K562 (cell line): Measurements from ENCODE around the gene DDX54. TPM values are rescaled to one million over a fixed set of nuclear protein-coding genes. Genes with fewer than 3 reads are reported as not detected.

ENCODE experiments used
- BCOR ChIP-seq: fragments of 450-650 bp; IDR thresholded peaks from 2 replicates; pipeline ENCODE4 v1.6.1; 2016
- BRD4 ChIP-seq: fragments of 200-600 bp; sonication (generic); IDR thresholded peaks from 2 replicates; pipeline ENCODE4 v1.6.1; 2017; ENCODE audit warnings: inconsistent platforms
- CEBPZ ChIP-seq: fragments of 150-350 bp; IDR thresholded peaks from 2 replicates; pipeline ENCODE4 v1.6.1; 2014; ENCODE audit warnings: low read depth, mild to moderate bottlenecking, low read length, borderline replicate concordance
- DEAF1 ChIP-seq: fragments of 450-650 bp; formaldehyde crosslinking; IDR thresholded peaks from 2 replicates; pipeline ENCODE4 v1.4.0; 2020; ENCODE audit warnings: mild to moderate bottlenecking, moderate library complexity
- ETS1 ChIP-seq: conservative IDR thresholded peaks from 2 replicates; pipeline ENCODE4 v1.6.1; 2011; ENCODE audit warnings: low read depth, mild to moderate bottlenecking, low read length; ENCODE audit not compliant: control insufficient read depth
- HDAC2 ChIP-seq: fragments of 450-650 bp; IDR thresholded peaks from 2 replicates; pipeline ENCODE4 v1.6.1; 2016; ENCODE audit warnings: mild to moderate bottlenecking
- HDAC6 ChIP-seq: IDR thresholded peaks from 2 replicates; pipeline ENCODE4 v1.6.1; 2012; ENCODE audit warnings: low read depth, mild to moderate bottlenecking, control low read depth, inconsistent platforms, low read length, moderate library complexity
- HDGF ChIP-seq: fragments of 450-650 bp; IDR thresholded peaks from 2 replicates; pipeline ENCODE4 v1.6.1; 2016
- HLTF ChIP-seq: fragments of 450-650 bp; IDR thresholded peaks from 2 replicates; pipeline ENCODE4 v1.6.1; 2016
- MAFF ChIP-seq: IDR thresholded peaks from 2 replicates; pipeline ENCODE4 v1.6.1; 2012; ENCODE audit warnings: low read length, improper control_type of control experiment
- MLLT1 ChIP-seq, 2 experiments: fragments of 450-650 bp; IDR thresholded peaks; 2 replicates each; pipeline ENCODE4 v1.6.1; 2016
- SIX5 ChIP-seq, 2 experiments: IDR thresholded peaks; 2 replicates each; pipeline ENCODE4 v1.6.1; 2011; ENCODE audit warnings: low read length in 2 of 2, borderline replicate concordance in 1 of 2, low read depth in 1 of 2, mild to moderate bottlenecking in 1 of 2, moderate library complexity in 1 of 2; ENCODE audit not compliant: insufficient read depth in 1 of 2
- SMARCA5 ChIP-seq: fragments of 450-650 bp; IDR thresholded peaks from 2 replicates; pipeline ENCODE4 v1.6.1; 2016
- TEAD1 ChIP-seq, 2 experiments: fragments of 450-650 bp in 1 of 2; sonication (generic) in 1 of 2; formaldehyde crosslinking; IDR thresholded peaks; 2 replicates each; pipeline versions ENCODE4 v1.4.0 to v1.8.0; 2020 to 2022; ENCODE audit warnings: mild to moderate bottlenecking in 2 of 2, missing genetic modification reagents in 1 of 2
- VEZF1 ChIP-seq: fragments of 200-800 bp; sonication (Bioruptor generic); IDR thresholded peaks from 2 replicates; pipeline ENCODE4 v1.6.1; 2017; ENCODE audit warnings: missing genetic modification characterization, missing compliant biosample characterization
- ZNF121 ChIP-seq: sonication (generic); formaldehyde crosslinking; conservative IDR thresholded peaks from 2 replicates; pipeline ENCODE4 v1.8.0; 2022; ENCODE audit warnings: missing genetic modification reagents
- ZNF165 ChIP-seq: fragments of 250-450 bp; sonication (Bioruptor Pico); IDR thresholded peaks from 2 replicates; pipeline ENCODE4 v1.4.0; 2020; ENCODE audit warnings: borderline replicate concordance
- ZNF24 ChIP-seq: fragments of 450-650 bp; IDR thresholded peaks from 2 replicates; pipeline ENCODE4 v1.6.1; 2016
- ZNF280B ChIP-seq: fragments of 250-450 bp; sonication (Bioruptor Pico); IDR thresholded peaks from 2 replicates; pipeline ENCODE4 v1.5.1; 2021; ENCODE audit warnings: mild to moderate bottlenecking
- ZNF3 ChIP-seq: fragments of 250-450 bp; sonication (Bioruptor Pico); IDR thresholded peaks from 2 replicates; pipeline ENCODE4 v1.5.0; 2021; ENCODE audit warnings: mild to moderate bottlenecking, moderate library complexity
- polyA plus RNA-seq, 8 experiments: library from polyadenylated mRNA; depleted of rRNA in 4 of 8; stranded (reverse) in 5 of 8; unstranded in 3 of 8; fragments of >200 nt; fragmentation: Nextera tagmentation in 2 of 8; fragmentation: Illumina TruSeq in 1 of 8; extraction: Ambion mirVana in 2 of 8; extraction: Trizol in 1 of 8; gene quantifications; 2 replicates each; pipeline versions ENCODE4 v1.2.1 to v1.2.3, GENCODE V29; 2011 to 2014; ENCODE audit warnings: inconsistent platforms in 1 of 8, missing spikeins in 1 of 8
- total RNA-seq, 7 experiments: library from RNA; depleted of rRNA in 6 of 7; stranded (reverse); fragments of >200 nt in 6 of 7; fragmentation: Illumina TruSeq in 2 of 7; extraction: Trizol in 2 of 7; gene quantifications; 2 replicates each; pipeline versions ENCODE4 v1.2.1 to v1.2.3, GENCODE V29; 2011 to 2021; ENCODE audit warnings: low replicate concordance in 1 of 7

The DDX54 gene
- total and polyA plus RNA-seq, 9 of the 15 experiments (the other 6 are each of a cell fraction or from before 2014, with no cell fraction given) = 1.4 to 135 (median 51.4) TPM

GRCh38 chr12:113186033-113186365 is 721 bp upstream of the DDX54 start (continued):
- TF ChIP-seq SMARCA5 = peak; percentile 93
- no peak for TF ChIP-seq DEAF1 (CRISPR knock-in tag)
- TF ChIP-seq VEZF1 (CRISPR knock-in tag) = no peak
- no peak for TF ChIP-seq MAFF
- TF ChIP-seq HLTF = no peak
- TF ChIP-seq ZNF24 = no peak
- peak; percentile 98 for TF ChIP-seq BCOR
- TF ChIP-seq CEBPZ = no peak
- TF ChIP-seq MLLT1 (IDR thresholded peaks at IDR 0.05) = no peak
- TF ChIP-seq ZNF165 (CRISPR knock-in tag) = no peak
- TF ChIP-seq ETS1 = no peak
- no peak for TF ChIP-seq ZNF3 (CRISPR knock-in tag)
- peak; percentile 95; the same call in 1 of the 2 replicates for TF ChIP-seq HDAC2
- no peak for TF ChIP-seq BRD4
- TF ChIP-seq TEAD1 (CRISPR knock-in tag; IDR thresholded peaks at IDR 0.05) = 0 out of 4 replicates have a peak, but pooled peaks of 1 of the 2 experiments have one; percentile 16
- TF ChIP-seq ZNF121 (CRISPR knock-in tag) = no peak
- no peak for TF ChIP-seq ZNF280B (CRISPR knock-in tag)
- TF ChIP-seq HDGF = no peak
- TF ChIP-seq HDAC6 = no peak
- TF ChIP-seq SIX5 (IDR thresholded peaks at IDR 0.05; ENCODE audit: borderline replicate concordance in 1 of 2, insufficient read depth in 1 of 2, low read depth in 1 of 2, low read length in 2 of 2) = no peak
